Prostate gland (tissue), 2 donors: ENCODE measurements around the gene C5orf22.

ENCODE experiments used
- POLR2AphosphoS5 ChIP-seq: sonication (generic); formaldehyde crosslinking; IDR thresholded peaks from one replicate; pipeline ENCODE4 v1.6.1; 2017; ENCODE audit warnings: antibody characterized with exemption
- TF ChIP-seq, protein P1 (sequence below), 4 experiments: fragments of 200-600 bp in 2 of 4; fragments of 450-650 bp in 2 of 4; sonication (generic) in 2 of 4; IDR thresholded peaks; 1 replicate in 3 of 4; 2 replicates in 1 of 4; pipeline ENCODE4 v1.5.1; 2016 to 2019; ENCODE audit warnings: antibody characterized with exemption in 4 of 4, mild to moderate bottlenecking in 2 of 4, moderate library complexity in 2 of 4

DNA sequence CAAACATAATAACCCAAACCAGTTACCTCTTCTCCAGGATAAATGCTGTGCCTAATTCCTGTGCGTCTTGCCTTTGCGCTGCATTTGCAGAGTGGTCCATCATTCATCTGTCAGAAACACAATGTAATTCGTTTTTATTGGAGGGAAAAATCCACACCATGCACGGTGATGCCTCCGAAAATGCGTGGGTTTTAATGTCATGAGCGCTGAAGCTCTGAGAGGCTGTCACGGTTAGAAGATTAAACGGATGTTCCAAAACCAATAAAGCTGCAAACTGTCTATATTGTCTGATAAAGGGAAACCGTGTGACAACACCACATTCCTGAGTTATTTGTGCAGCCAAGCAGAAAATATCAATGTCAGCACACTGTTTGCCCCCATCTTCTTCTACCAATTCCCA is 27.6 kb upstream of the C5orf22 start:
- no peak for TF ChIP-seq POLR2AphosphoS5
- TF ChIP-seq, protein P1, sequence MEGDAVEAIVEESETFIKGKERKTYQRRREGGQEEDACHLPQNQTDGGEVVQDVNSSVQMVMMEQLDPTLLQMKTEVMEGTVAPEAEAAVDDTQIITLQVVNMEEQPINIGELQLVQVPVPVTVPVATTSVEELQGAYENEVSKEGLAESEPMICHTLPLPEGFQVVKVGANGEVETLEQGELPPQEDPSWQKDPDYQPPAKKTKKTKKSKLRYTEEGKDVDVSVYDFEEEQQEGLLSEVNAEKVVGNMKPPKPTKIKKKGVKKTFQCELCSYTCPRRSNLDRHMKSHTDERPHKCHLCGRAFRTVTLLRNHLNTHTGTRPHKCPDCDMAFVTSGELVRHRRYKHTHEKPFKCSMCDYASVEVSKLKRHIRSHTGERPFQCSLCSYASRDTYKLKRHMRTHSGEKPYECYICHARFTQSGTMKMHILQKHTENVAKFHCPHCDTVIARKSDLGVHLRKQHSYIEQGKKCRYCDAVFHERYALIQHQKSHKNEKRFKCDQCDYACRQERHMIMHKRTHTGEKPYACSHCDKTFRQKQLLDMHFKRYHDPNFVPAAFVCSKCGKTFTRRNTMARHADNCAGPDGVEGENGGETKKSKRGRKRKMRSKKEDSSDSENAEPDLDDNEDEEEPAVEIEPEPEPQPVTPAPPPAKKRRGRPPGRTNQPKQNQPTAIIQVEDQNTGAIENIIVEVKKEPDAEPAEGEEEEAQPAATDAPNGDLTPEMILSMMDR (IDR thresholded peaks at IDR 0.05) = no peak
